ENCODE results near the gene PPL.

DNA sequence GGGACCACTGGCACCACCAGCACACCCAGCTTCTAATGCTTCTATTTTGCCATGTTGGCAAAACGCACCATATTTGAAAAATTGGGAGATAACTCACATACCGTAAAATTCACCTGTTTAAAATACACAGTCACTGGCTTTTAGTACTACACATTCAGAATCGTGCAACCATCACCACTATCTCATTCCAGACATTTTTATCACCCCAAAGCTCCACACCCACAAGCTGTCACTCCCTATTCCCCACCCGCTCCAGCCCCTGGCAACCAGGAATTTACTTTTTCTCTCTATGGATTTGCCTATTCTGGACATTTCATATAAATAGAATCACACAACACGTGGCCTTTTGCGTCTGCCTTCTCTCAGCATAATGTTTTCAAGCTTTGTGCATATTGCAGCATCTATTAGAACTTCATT is 25.0 kb downstream of the PPL start:
- TF ChIP-seq EZH2 (IDR thresholded peaks at IDR 0.05; ENCODE audit: borderline replicate concordance, low read length) (no peak), CTCF (conservative IDR thresholded peaks at IDR 0.05 in 1 of 2, IDR thresholded peaks at IDR 0.05 in 1 of 2; ENCODE audit: extremely low read depth in 1 of 2, insufficient read depth in 1 of 2, low read depth in 1 of 2, low read length in 2 of 2) (no peak)
